Stimulated activated naive CD8-positive, alpha-beta T cell treated with anti-CD3 and anti-CD28 coated beads, Interleukin-15, Interleukin-2, amounts not matched to agents 100 U/mL and 50 U/mL, for 24 hours (primary cell): ENCODE data around the gene NEMF.
"Not testable (repeated sequence)": the region's sequence is repeated elsewhere in the genome, so short reads cannot be mapped to it uniquely, and the experiment has no call there.

Experiments
- ATAC-seq: fragments of 150-1000 bp; cut with Tn5 transposase; one replicate; pipeline ENCODE4 v1.10.0; 2021
- DNase-seq: peaks from one replicate; pipeline ENCODE4 v3.0.0; 2021

Gene NEMF

GRCh38 chr14:49879646-49880204, 27.1 kb upstream of the NEMF start:
- peak; percentile 62 for DNase-seq
- peak; percentile 96 for ATAC-seq

- ATAC-seq, result no peak
- no peak for DNase-seq
Measured at GRCh38 chr14:49876563-49877127, 24.1 kb upstream of the NEMF start.

GRCh38 chr14:49875640-49876198, 23.1 kb upstream of the NEMF start:
- ATAC-seq, result no peak
- DNase-seq, result no peak

- not testable (repeated sequence) for ATAC-seq, DNase-seq
Measured at GRCh38 chr14:49873548-49873947, 21.0 kb upstream of the NEMF start.

- no peak for ATAC-seq
- DNase-seq, result no peak
Measured at GRCh38 chr14:49870908-49871307, 18.3 kb upstream of the NEMF start.

- DNase-seq (no peak), ATAC-seq (no peak)
Measured at GRCh38 chr14:49868720-49869114, 16.1 kb upstream of the NEMF start.

GRCh38 chr14:49867831-49868719, 15.5 kb upstream of the NEMF start:
- DNase-seq, result peak; percentile 99
- peak; percentile 90 for ATAC-seq

- DNase-seq (peak; percentile 91), ATAC-seq (no peak)
Measured at GRCh38 chr14:49865431-49865859, 12.9 kb upstream of the NEMF start.

- no peak for DNase-seq
Measured at GRCh38 chr14:49863487-49864281, 11.1 kb upstream of the NEMF start.

GRCh38 chr14:49862089-49862673, 9.6 kb upstream of the NEMF start:
- DNase-seq, result peak; percentile 83
- ATAC-seq, result peak; percentile 57

More at GRCh38 chr14:49863487-49864281, 11.1 kb upstream of the NEMF start:
- ATAC-seq, result peak; percentile 3

GRCh38 chr14:49861699-49862088, 9.1 kb upstream of the NEMF start:
- peak; percentile 69 for DNase-seq
- ATAC-seq, result peak; percentile 6

GRCh38 chr14:49860988-49861698, 8.6 kb upstream of the NEMF start:
- DNase-seq (no peak), ATAC-seq (no peak)

- no peak for DNase-seq
- no peak for ATAC-seq
Measured at GRCh38 chr14:49858383-49858782, 5.8 kb upstream of the NEMF start.

GRCh38 chr14:49857427-49858003, 4.9 kb upstream of the NEMF start:
- no peak for ATAC-seq
- no peak for DNase-seq

- peak; percentile 69 for ATAC-seq
- DNase-seq, result peak; percentile 71
Measured at GRCh38 chr14:49853572-49854375, 1.2 kb upstream of the NEMF start.

- DNase-seq (no peak), ATAC-seq (no peak)
Measured at GRCh38 chr14:49853158-49853477, 530 bp upstream of the NEMF start.

GRCh38 chr14:49851813-49852212, 775 bp downstream of the NEMF start:
- no peak for ATAC-seq

GRCh38 chr14:49849213-49849847, 3.3 kb downstream of the NEMF start:
- no peak for DNase-seq
- ATAC-seq, result no peak

More at GRCh38 chr14:49851813-49852212, 775 bp downstream of the NEMF start:
- no peak for DNase-seq

GRCh38 chr14:49828640-49829039, 23.9 kb downstream of the NEMF start:
- no peak for ATAC-seq
- DNase-seq, result no peak
